Fibroblast of lung (primary cell): Measurements from ENCODE around the gene RNASEH2A. TPM values are rescaled to one million over a fixed set of nuclear protein-coding genes. Genes with fewer than 3 reads are reported as not detected.
"Not testable (repeated sequence)": the region's sequence is repeated elsewhere in the genome, so short reads cannot be mapped to it uniquely, and the experiment has no call there.

Source experiments
- DNase-seq, 2 donors: peaks; one replicate each; pipeline versions ENCODE4 v3.0.0 to v3.0.0-alpha.2; 2010; ENCODE audit warnings: low read depth in 2 of 2
- H2AFZ ChIP-seq: 2 replicates; pipeline ENCODE4 v1.5.1; 2012; ENCODE audit warnings: low read length, control low read depth, inconsistent platforms
- H3K27ac ChIP-seq: 2 replicates; pipeline ENCODE4 v1.5.1; 2011; ENCODE audit warnings: low read length, control low read depth; ENCODE audit not compliant: insufficient read depth
- H3K27me3 ChIP-seq: 2 replicates; pipeline ENCODE4 v1.5.1; 2011; ENCODE audit warnings: mild to moderate bottlenecking, low read length; ENCODE audit not compliant: control insufficient read depth, insufficient read depth
- H3K36me3 ChIP-seq: 2 replicates; pipeline ENCODE4 v1.5.1; 2011; ENCODE audit warnings: low read length; ENCODE audit not compliant: control insufficient read depth, insufficient read depth
- H3K4me1 ChIP-seq: 2 replicates; pipeline ENCODE4 v1.5.1; 2011; ENCODE audit warnings: low read length; ENCODE audit not compliant: control insufficient read depth, insufficient read depth; ENCODE audit errors: extremely low read depth
- H3K4me2 ChIP-seq: 2 replicates; pipeline ENCODE4 v1.5.1; 2011; ENCODE audit warnings: low read length, control low read depth; ENCODE audit not compliant: insufficient read depth; ENCODE audit errors: extremely low read depth
- H3K4me3 ChIP-seq, 4 experiments: fragments of 200-600 bp in 1 of 4; sonication (generic) in 1 of 4; replicated peaks in 1 of 4; 2 replicates each; pipeline ENCODE4 v1.5.1; 2011 to 2016; ENCODE audit warnings: low read length in 4 of 4, low read depth in 3 of 4, mild to moderate bottlenecking in 3 of 4, control low read depth in 2 of 4, inconsistent platforms in 1 of 4, mixed read lengths in 1 of 4; ENCODE audit not compliant: insufficient read depth in 1 of 4; ENCODE audit errors: control extremely low read depth in 1 of 4
- H3K79me2 ChIP-seq: 2 replicates; pipeline ENCODE4 v1.5.1; 2012; ENCODE audit warnings: mild to moderate bottlenecking, low read length, inconsistent platforms; ENCODE audit not compliant: control insufficient read depth, insufficient read depth
- H3K9ac ChIP-seq: 2 replicates; pipeline ENCODE4 v1.5.1; 2011; ENCODE audit warnings: mild to moderate bottlenecking, low read length, control low read depth; ENCODE audit not compliant: insufficient read depth
- H3K9me3 ChIP-seq: 2 replicates; pipeline ENCODE4 v1.5.1; 2012; ENCODE audit warnings: low read depth, low read length; ENCODE audit not compliant: control insufficient read depth, insufficient read depth
- H4K20me1 ChIP-seq: 2 replicates; pipeline ENCODE4 v1.5.1; 2011; ENCODE audit warnings: low read length; ENCODE audit not compliant: control insufficient read depth, insufficient read depth; ENCODE audit errors: extremely low read depth
- CTCF ChIP-seq, 2 donors: IDR thresholded peaks in 1 of 2; conservative IDR thresholded peaks in 1 of 2; 1 replicate in 1 of 2; 2 replicates in 1 of 2; pipeline ENCODE4 v1.5.1; 2011 to 2012; ENCODE audit warnings: low read length in 2 of 2, control low read depth in 1 of 2, inconsistent platforms in 1 of 2, low read depth in 1 of 2, mild to moderate bottlenecking in 1 of 2
- EZH2 ChIP-seq: IDR thresholded peaks from 2 replicates; pipeline ENCODE4 v1.5.1; 2012; ENCODE audit warnings: low read length, control low read depth, mild to moderate bottlenecking; ENCODE audit errors: missing control alignments
- polyA plus RNA-seq, 2 donors: library from polyadenylated mRNA; depleted of rRNA in 1 of 2; stranded (reverse) in 1 of 2; unstranded in 1 of 2; fragments of >200 nt; gene quantifications; 2 replicates each; pipeline ENCODE4 v1.2.1, GENCODE V29; 2011 to 2012; ENCODE audit warnings: missing spikeins in 1 of 2
- total RNA-seq: library from RNA; depleted of rRNA; stranded (reverse); fragments of >200 nt; gene quantifications from 2 replicates; pipeline ENCODE4 v1.2.1, GENCODE V29; 2014

The RNASEH2A gene
- total and polyA plus RNA-seq, 2 donors (not counting 1 experiment from before 2014, with no cell fraction given), result 8.9 to 14.3 TPM

GRCh38 chr19:12815088-12815487, 8.7 kb downstream of the RNASEH2A start:
- no peak for TF ChIP-seq CTCF (conservative IDR thresholded peaks at IDR 0.05 in 1 of 2, IDR thresholded peaks at IDR 0.05 in 1 of 2; ENCODE audit: low read depth in 1 of 2, low read length in 2 of 2)
- Histone ChIP-seq H2AFZ (no peak overlapping the region), H3K36me3 (peaks cover 1% of the 10 kb centered on the region), H3K4me1 (no peaks in the 10 kb centered on the region), H3K4me3 (no peak overlapping the region), H3K9me3 (no peaks in the 10 kb centered on the region), H3K4me2 (no peak overlapping the region), H3K27me3 (no peaks in the 10 kb centered on the region), H3K9ac (no peak overlapping the region), H3K79me2 (no peaks in the 10 kb centered on the region), H4K20me1 (no peaks in the 10 kb centered on the region), H3K27ac (no peak overlapping the region)
- no peak for DNase-seq

GRCh38 chr19:12817188-12817587, 10.8 kb downstream of the RNASEH2A start:
- H3K36me3 ChIP-seq, H3K4me3 ChIP-seq, H3K79me2 ChIP-seq, DNase-seq, H3K27me3 ChIP-seq, H3K4me2 ChIP-seq, H4K20me1 ChIP-seq, H3K4me1 ChIP-seq, H3K9ac ChIP-seq, H3K27ac ChIP-seq, H3K9me3 ChIP-seq, H2AFZ ChIP-seq: not testable (repeated sequence)

- H2AFZ ChIP-seq, H3K79me2 ChIP-seq, H3K36me3 ChIP-seq, H4K20me1 ChIP-seq, H3K9me3 ChIP-seq, H3K4me2 ChIP-seq, H3K9ac ChIP-seq, H3K4me3 ChIP-seq, H3K4me1 ChIP-seq, H3K27me3 ChIP-seq, H3K27ac ChIP-seq, DNase-seq: not testable (repeated sequence)
These were observed 11.4 kb downstream of the RNASEH2A start for GRCh38 chr19:12817810-12818209.

- H3K9ac ChIP-seq, result no peak overlapping the region
- H3K4me2 ChIP-seq, result no peak overlapping the region
- no peaks in the 10 kb centered on the region for H4K20me1 ChIP-seq
- no peaks in the 10 kb centered on the region for H3K9me3 ChIP-seq
- H3K4me1 ChIP-seq, result no peaks in the 10 kb centered on the region
- no peak overlapping the region for H2AFZ ChIP-seq
- H3K27me3 ChIP-seq, result no peaks in the 10 kb centered on the region
- no peak for DNase-seq
- no peaks in the 10 kb centered on the region for H3K79me2 ChIP-seq
- TF ChIP-seq EZH2 (no peak), CTCF (conservative IDR thresholded peaks at IDR 0.05 in 1 of 2, IDR thresholded peaks at IDR 0.05 in 1 of 2; ENCODE audit: low read depth in 1 of 2, low read length in 2 of 2) (no peak)
- no peak overlapping the region for H3K4me3 ChIP-seq
- H3K27ac ChIP-seq, result no peak overlapping the region
- H3K36me3 ChIP-seq, result no peaks in the 10 kb centered on the region
These were observed 15.4 kb downstream of the RNASEH2A start for GRCh38 chr19:12821761-12822160.
